GM23338 (cell line): ENCODE data around the gene TYK2. TPM values are rescaled to one million over a fixed set of nuclear protein-coding genes. Genes with fewer than 3 reads are reported as not detected.
A peak's percentile ranks its signal among the peaks of the same experiment; 100 is the strongest.
"Not testable (repeated sequence)": the region's sequence is repeated elsewhere in the genome, so short reads cannot be mapped to it uniquely, and the experiment has no call there.

Source experiments
- ATAC-seq: fragments of 200-7000 bp; cut with Tn5 transposase; 3 replicates; pipeline ENCODE4 v1.9.1; 2020
- DNase-seq: peaks from one replicate; pipeline ENCODE4 v3.0.0-alpha.2; 2015; ENCODE audit warnings: low spot score
- H2AFZ ChIP-seq: fragments of 200-600 bp; sonication (generic); 2 replicates; pipeline ENCODE4 v1.8.0; 2016; ENCODE audit warnings: antibody characterized with exemption, mild to moderate bottlenecking, moderate library complexity
- H3F3A ChIP-seq: fragments of 200-600 bp; sonication (generic); replicated peaks from 2 replicates; pipeline ENCODE4 v1.8.0; 2017; ENCODE audit warnings: antibody characterized with exemption, mixed run types, low read depth
- H3K27ac ChIP-seq: fragments of 200-600 bp; sonication (generic); 2 replicates; pipeline ENCODE4 v1.6.1; 2016; ENCODE audit warnings: low read depth
- H3K27me3 ChIP-seq: fragments of 200-600 bp; sonication (generic); 2 replicates; pipeline ENCODE4 v1.8.0; 2016; ENCODE audit warnings: mild to moderate bottlenecking, mixed run types, moderate library complexity; ENCODE audit not compliant: insufficient read depth
- H3K36me3 ChIP-seq: fragments of 200-600 bp; sonication (generic); 2 replicates; pipeline ENCODE4 v1.8.0; 2016; ENCODE audit warnings: mild to moderate bottlenecking; ENCODE audit not compliant: insufficient read depth
- H3K4me1 ChIP-seq: fragments of 200-600 bp; sonication (generic); 2 replicates; pipeline ENCODE4 v1.8.0; 2016; ENCODE audit warnings: mild to moderate bottlenecking, moderate library complexity; ENCODE audit not compliant: insufficient read depth
- H3K4me2 ChIP-seq: fragments of 200-600 bp; sonication (generic); 2 replicates; pipeline ENCODE4 v1.7.1; 2017; ENCODE audit warnings: mixed run types
- H3K4me3 ChIP-seq: fragments of 200-600 bp; sonication (generic); 2 replicates; pipeline ENCODE4 v1.6.1; 2016; ENCODE audit warnings: mixed run types
- H3K79me2 ChIP-seq: fragments of 200-600 bp; sonication (generic); replicated peaks from 2 replicates; pipeline ENCODE4 v1.8.0; 2017; ENCODE audit warnings: mild to moderate bottlenecking; ENCODE audit not compliant: insufficient read depth
- H3K9me2 ChIP-seq: fragments of 200-600 bp; sonication (generic); 2 replicates; pipeline ENCODE4 v1.8.0; 2017; ENCODE audit not compliant: insufficient read depth
- H4K20me1 ChIP-seq: fragments of 200-600 bp; sonication (generic); replicated peaks from 2 replicates; pipeline ENCODE4 v1.8.0; 2017; ENCODE audit warnings: mild to moderate bottlenecking; ENCODE audit not compliant: insufficient read depth
- H3K27ac Mint-ChIP-seq: 2 replicates; pipeline ENCODE4 v1.8.0; 2020; ENCODE audit warnings: inconsistent platforms, mild to moderate bottlenecking, moderate library complexity, mixed read lengths
- H3K27me3 Mint-ChIP-seq: 3 replicates; pipeline ENCODE4 v1.8.0; 2022; ENCODE audit warnings: low read depth, mild to moderate bottlenecking, moderate library complexity, mixed read lengths, inconsistent platforms; ENCODE audit not compliant: insufficient read depth, poor library complexity
- H3K36me3 Mint-ChIP-seq: 3 replicates; pipeline ENCODE4 v1.8.0; 2021; ENCODE audit warnings: low read depth, mild to moderate bottlenecking, inconsistent platforms, moderate library complexity, mixed read lengths
- H3K4me1 Mint-ChIP-seq: 3 replicates; pipeline ENCODE4 v1.8.0; 2020; ENCODE audit warnings: mild to moderate bottlenecking, inconsistent platforms, mixed read lengths
- H3K4me3 Mint-ChIP-seq: 3 replicates; pipeline ENCODE4 v1.8.0; 2021; ENCODE audit warnings: moderate library complexity, mild to moderate bottlenecking, inconsistent platforms, mixed read lengths
- H3K9me3 Mint-ChIP-seq: 3 replicates; pipeline ENCODE4 v1.8.0; 2020; ENCODE audit warnings: moderate library complexity, mild to moderate bottlenecking, inconsistent platforms, mixed read lengths
- CREB1 ChIP-seq: fragments of 250-450 bp; sonication (Bioruptor Pico); IDR thresholded peaks from 2 replicates; pipeline ENCODE4 v1.5.0; 2020; ENCODE audit warnings: low read depth, mild to moderate bottlenecking, moderate library complexity
- EZH2 ChIP-seq: fragments of 200-600 bp; sonication (generic); IDR thresholded peaks from one replicate; pipeline ENCODE4 v1.8.0; 2017; ENCODE audit warnings: antibody characterized with exemption, mild to moderate bottlenecking, low read depth; ENCODE audit not compliant: unreplicated experiment
- EZH2phosphoT487 ChIP-seq: fragments of 200-600 bp; sonication (generic); IDR thresholded peaks from one replicate; pipeline ENCODE4 v1.8.1; 2018; ENCODE audit warnings: antibody characterized with exemption; ENCODE audit not compliant: unreplicated experiment
- NANOG ChIP-seq: IDR thresholded peaks from 2 replicates; pipeline ENCODE4 v1.6.1; 2016; ENCODE audit warnings: antibody characterized with exemption, borderline replicate concordance
- STAT1 ChIP-seq: IDR thresholded peaks from one replicate; pipeline ENCODE4 v1.6.1; 2016; ENCODE audit warnings: antibody characterized with exemption; ENCODE audit not compliant: unreplicated experiment
- ZNF114 ChIP-seq: fragments of 250-450 bp; sonication (Bioruptor Pico); IDR thresholded peaks from 2 replicates; pipeline ENCODE4 v1.5.0; 2020; ENCODE audit warnings: mild to moderate bottlenecking, moderate library complexity
- polyA plus RNA-seq: library from polyadenylated mRNA; unstranded; fragments of >200 nt; fragmentation: Nextera tagmentation; extraction: Ambion mirVana; gene quantifications from 2 replicates; pipeline ENCODE4 v1.2.1, GENCODE V29; 2016
- total RNA-seq: library from RNA; depleted of rRNA; stranded (reverse); fragments of >200 nt; shearing (Covaris generic); gene quantifications from 2 replicates; pipeline ENCODE4 v1.2.3, GENCODE V29; 2014
- TF ChIP-seq, protein P1 (sequence below): fragments of 250-450 bp; sonication (Bioruptor Pico); IDR thresholded peaks from 2 replicates; pipeline ENCODE4 v1.5.0; 2020; ENCODE audit warnings: mild to moderate bottlenecking, moderate library complexity
- TF ChIP-seq, protein P2 (sequence below): IDR thresholded peaks from 2 replicates; pipeline ENCODE4 v1.6.1; 2016; ENCODE audit warnings: antibody characterized with exemption
- TF ChIP-seq, protein P3 (sequence below): IDR thresholded peaks from one replicate; pipeline ENCODE4 v1.6.1; 2018; ENCODE audit warnings: antibody characterized with exemption; ENCODE audit not compliant: unreplicated experiment

Gene TYK2
- total and polyA plus RNA-seq, 2 experiments from 2014 or later = 29.1 to 30.7 TPM

DNA sequence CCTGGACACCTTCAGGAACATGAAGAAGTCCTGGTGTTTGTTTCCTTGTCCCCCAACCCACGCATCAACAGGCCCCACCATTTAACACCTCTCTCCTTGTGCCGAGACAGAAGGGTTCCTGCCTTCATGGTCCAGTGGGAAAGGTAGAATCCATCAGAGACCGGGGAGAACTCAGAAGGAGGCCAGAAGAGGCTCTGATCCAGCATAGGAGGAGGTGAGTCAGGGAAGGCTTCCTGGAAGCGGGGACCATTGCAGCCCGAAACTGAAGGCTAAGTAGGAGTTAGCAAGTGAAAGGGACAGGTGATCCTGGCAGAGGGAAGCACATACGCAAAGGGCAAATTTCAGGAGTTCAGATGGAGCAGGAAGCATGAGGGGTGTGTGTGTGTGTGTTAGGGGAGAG lies 41.4 kb downstream of the TYK2 start:
- Histone ChIP-seq H4K20me1 (no peaks in the 10 kb centered on the region), H3K4me1 (peaks cover 23% of the 10 kb centered on the region; the same call in 1 of the 2 replicates), H3K79me2 (no peaks in the 10 kb centered on the region), H3K9me2 (no peaks in the 10 kb centered on the region), H3F3A (peaks cover 6% of the 10 kb centered on the region; the same call in 1 of the 2 replicates), H3K27ac (no peak overlapping the region), H3K4me3 (no peak overlapping the region), H2AFZ (peak overlapping the region; percentile 81), H3K36me3 (no peaks in the 10 kb centered on the region), H3K4me2 (peak overlapping the region; percentile 62), H3K27me3 (no peaks in the 10 kb centered on the region)
- peak overlapping the region; percentile 2; the same call in 1 of the 2 replicates for H3K27ac Mint-ChIP-seq
- peaks cover 11% of the 10 kb centered on the region for H3K27me3 Mint-ChIP-seq
- TF ChIP-seq ZNF114 (CRISPR knock-in tag) = no peak
- TF ChIP-seq STAT1 = no peak
- TF ChIP-seq, protein P1, sequence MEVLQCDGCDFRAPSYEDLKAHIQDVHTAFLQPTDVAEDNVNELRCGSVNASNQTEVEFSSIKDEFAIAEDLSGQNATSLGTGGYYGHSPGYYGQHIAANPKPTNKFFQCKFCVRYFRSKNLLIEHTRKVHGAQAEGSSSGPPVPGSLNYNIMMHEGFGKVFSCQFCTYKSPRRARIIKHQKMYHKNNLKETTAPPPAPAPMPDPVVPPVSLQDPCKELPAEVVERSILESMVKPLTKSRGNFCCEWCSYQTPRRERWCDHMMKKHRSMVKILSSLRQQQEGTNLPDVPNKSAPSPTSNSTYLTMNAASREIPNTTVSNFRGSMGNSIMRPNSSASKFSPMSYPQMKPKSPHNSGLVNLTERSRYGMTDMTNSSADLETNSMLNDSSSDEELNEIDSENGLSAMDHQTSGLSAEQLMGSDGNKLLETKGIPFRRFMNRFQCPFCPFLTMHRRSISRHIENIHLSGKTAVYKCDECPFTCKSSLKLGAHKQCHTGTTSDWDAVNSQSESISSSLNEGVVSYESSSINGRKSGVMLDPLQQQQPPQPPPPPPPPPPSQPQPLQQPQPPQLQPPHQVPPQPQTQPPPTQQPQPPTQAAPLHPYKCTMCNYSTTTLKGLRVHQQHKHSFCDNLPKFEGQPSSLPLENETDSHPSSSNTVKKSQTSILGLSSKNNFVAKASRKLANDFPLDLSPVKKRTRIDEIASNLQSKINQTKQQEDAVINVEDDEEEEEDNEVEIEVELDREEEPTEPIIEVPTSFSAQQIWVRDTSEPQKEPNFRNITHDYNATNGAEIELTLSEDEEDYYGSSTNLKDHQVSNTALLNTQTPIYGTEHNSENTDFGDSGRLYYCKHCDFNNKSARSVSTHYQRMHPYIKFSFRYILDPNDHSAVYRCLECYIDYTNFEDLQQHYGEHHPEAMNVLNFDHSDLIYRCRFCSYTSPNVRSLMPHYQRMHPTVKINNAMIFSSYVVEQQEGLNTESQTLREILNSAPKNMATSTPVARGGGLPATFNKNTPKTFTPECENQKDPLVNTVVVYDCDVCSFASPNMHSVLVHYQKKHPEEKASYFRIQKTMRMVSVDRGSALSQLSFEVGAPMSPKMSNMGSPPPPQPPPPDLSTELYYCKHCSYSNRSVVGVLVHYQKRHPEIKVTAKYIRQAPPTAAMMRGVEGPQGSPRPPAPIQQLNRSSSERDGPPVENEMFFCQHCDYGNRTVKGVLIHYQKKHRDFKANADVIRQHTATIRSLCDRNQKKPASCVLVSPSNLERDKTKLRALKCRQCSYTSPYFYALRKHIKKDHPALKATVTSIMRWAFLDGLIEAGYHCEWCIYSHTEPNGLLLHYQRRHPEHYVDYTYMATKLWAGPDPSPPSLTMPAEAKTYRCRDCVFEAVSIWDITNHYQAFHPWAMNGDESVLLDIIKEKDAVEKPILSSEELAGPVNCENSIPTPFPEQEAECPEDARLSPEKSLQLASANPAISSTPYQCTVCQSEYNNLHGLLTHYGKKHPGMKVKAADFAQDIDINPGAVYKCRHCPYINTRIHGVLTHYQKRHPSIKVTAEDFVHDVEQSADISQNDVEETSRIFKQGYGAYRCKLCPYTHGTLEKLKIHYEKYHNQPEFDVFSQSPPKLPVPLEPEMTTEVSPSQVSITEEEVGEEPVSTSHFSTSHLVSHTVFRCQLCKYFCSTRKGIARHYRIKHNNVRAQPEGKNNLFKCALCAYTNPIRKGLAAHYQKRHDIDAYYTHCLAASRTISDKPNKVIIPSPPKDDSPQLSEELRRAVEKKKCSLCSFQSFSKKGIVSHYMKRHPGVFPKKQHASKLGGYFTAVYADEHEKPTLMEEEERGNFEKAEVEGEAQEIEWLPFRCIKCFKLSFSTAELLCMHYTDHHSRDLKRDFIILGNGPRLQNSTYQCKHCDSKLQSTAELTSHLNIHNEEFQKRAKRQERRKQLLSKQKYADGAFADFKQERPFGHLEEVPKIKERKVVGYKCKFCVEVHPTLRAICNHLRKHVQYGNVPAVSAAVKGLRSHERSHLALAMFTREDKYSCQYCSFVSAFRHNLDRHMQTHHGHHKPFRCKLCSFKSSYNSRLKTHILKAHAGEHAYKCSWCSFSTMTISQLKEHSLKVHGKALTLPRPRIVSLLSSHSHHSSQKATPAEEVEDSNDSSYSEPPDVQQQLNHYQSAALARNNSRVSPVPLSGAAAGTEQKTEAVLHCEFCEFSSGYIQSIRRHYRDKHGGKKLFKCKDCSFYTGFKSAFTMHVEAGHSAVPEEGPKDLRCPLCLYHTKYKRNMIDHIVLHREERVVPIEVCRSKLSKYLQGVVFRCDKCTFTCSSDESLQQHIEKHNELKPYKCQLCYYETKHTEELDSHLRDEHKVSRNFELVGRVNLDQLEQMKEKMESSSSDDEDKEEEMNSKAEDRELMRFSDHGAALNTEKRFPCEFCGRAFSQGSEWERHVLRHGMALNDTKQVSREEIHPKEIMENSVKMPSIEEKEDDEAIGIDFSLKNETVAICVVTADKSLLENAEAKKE (CRISPR knock-in tag) = no peak
- TF ChIP-seq, protein P2, sequence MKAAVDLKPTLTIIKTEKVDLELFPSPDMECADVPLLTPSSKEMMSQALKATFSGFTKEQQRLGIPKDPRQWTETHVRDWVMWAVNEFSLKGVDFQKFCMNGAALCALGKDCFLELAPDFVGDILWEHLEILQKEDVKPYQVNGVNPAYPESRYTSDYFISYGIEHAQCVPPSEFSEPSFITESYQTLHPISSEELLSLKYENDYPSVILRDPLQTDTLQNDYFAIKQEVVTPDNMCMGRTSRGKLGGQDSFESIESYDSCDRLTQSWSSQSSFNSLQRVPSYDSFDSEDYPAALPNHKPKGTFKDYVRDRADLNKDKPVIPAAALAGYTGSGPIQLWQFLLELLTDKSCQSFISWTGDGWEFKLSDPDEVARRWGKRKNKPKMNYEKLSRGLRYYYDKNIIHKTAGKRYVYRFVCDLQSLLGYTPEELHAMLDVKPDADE = no peak
- TF ChIP-seq EZH2phosphoT487 = no peak
- TF ChIP-seq CREB1 (CRISPR knock-in tag) = no peak
- TF ChIP-seq, protein P3, sequence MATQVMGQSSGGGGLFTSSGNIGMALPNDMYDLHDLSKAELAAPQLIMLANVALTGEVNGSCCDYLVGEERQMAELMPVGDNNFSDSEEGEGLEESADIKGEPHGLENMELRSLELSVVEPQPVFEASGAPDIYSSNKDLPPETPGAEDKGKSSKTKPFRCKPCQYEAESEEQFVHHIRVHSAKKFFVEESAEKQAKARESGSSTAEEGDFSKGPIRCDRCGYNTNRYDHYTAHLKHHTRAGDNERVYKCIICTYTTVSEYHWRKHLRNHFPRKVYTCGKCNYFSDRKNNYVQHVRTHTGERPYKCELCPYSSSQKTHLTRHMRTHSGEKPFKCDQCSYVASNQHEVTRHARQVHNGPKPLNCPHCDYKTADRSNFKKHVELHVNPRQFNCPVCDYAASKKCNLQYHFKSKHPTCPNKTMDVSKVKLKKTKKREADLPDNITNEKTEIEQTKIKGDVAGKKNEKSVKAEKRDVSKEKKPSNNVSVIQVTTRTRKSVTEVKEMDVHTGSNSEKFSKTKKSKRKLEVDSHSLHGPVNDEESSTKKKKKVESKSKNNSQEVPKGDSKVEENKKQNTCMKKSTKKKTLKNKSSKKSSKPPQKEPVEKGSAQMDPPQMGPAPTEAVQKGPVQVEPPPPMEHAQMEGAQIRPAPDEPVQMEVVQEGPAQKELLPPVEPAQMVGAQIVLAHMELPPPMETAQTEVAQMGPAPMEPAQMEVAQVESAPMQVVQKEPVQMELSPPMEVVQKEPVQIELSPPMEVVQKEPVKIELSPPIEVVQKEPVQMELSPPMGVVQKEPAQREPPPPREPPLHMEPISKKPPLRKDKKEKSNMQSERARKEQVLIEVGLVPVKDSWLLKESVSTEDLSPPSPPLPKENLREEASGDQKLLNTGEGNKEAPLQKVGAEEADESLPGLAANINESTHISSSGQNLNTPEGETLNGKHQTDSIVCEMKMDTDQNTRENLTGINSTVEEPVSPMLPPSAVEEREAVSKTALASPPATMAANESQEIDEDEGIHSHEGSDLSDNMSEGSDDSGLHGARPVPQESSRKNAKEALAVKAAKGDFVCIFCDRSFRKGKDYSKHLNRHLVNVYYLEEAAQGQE = no peak
- TF ChIP-seq NANOG = no peak
- no peak for TF ChIP-seq EZH2
- H3K36me3 Mint-ChIP-seq = no peaks in the 10 kb centered on the region
- no peak for DNase-seq
- no peaks in the 10 kb centered on the region; the same call in 2 of the 3 replicates for H3K9me3 Mint-ChIP-seq
- H3K4me1 Mint-ChIP-seq = peaks cover 19% of the 10 kb centered on the region
- no peak overlapping the region for H3K4me3 Mint-ChIP-seq
- no peak for ATAC-seq

DNA sequence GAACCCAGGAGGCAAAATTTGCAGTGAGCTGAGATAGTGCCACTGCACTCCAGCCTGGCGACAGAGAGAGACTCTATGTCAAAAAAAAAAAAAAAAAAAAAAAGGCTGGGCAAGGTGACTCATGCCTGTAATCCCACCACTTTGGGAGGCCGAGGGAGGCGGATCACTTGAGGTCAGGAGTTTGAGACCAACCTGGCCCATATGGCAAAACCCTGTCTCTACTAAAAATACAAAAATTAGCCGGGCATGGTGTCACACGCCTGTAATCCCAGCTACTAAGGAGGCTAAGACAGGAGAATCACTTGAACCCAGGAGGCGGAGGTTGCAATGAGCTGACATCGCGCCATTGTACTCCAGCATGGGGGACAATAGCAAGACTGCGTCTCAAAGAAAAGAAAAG lies 43.6 kb downstream of the TYK2 start:
- H3K4me3 Mint-ChIP-seq, H2AFZ ChIP-seq, ATAC-seq, H3K4me3 ChIP-seq, H3F3A ChIP-seq, H3K9me3 Mint-ChIP-seq, H3K27me3 ChIP-seq, H3K36me3 Mint-ChIP-seq, H3K4me2 ChIP-seq, DNase-seq, H3K9me2 ChIP-seq, H3K27ac Mint-ChIP-seq, H3K27ac ChIP-seq, H3K36me3 ChIP-seq: not testable (repeated sequence)
- H3K4me1 Mint-ChIP-seq = peaks cover 25% of the 10 kb centered on the region
- H4K20me1 ChIP-seq = peaks cover 10% of the 10 kb centered on the region
- peaks cover 19% of the 10 kb centered on the region for H3K27me3 Mint-ChIP-seq
- peaks cover 15% of the 10 kb centered on the region for H3K79me2 ChIP-seq
- H3K4me1 ChIP-seq = peaks cover 32% of the 10 kb centered on the region; the same call in 1 of the 2 replicates
